GM19463 (cell line): ENCODE data around the gene LTBP3.
A peak's percentile ranks its signal among the peaks of the same experiment; 100 is the strongest.
"Not testable (repeated sequence)": the region's sequence is repeated elsewhere in the genome, so short reads cannot be mapped to it uniquely, and the experiment has no call there.

Experiments used
- ATAC-seq: cut with Tn5 transposase; IDR thresholded peaks from one replicate; pipeline ENCODE4 v1.9.1; 2021; ENCODE audit warnings: mild to moderate bottlenecking, moderate library complexity; ENCODE audit not compliant: unreplicated experiment

Gene LTBP3

GRCh38 chr11:65572356-65573051 lies 14.3 kb upstream of the LTBP3 start, which contains the start of gene FAM89B:
Gene FAM89B, plus strand, starts transcription at chr11:65572538. Its CDS starts 132 bp downstream, at chr11:65572670.
- no peak for ATAC-seq

GRCh38 chr11:65571940-65572339 lies 13.8 kb upstream of the LTBP3 start:
- no peak for ATAC-seq

- ATAC-seq, result no peak
Observed at GRCh38 chr11:65571420-65571819, 13.3 kb upstream of the LTBP3 start.

- ATAC-seq, result peak; percentile 63
Observed at GRCh38 chr11:65569973-65570918, 12.1 kb upstream of the LTBP3 start, which contains the start of gene ZNRD2. Gene ZNRD2, plus strand, starts transcription at chr11:65570477. Its CDS starts 15 bp downstream, at chr11:65570492.

- ATAC-seq, result no peak
Observed at GRCh38 chr11:65569164-65569972, 11.2 kb upstream of the LTBP3 start.

- no peak for ATAC-seq
Observed at GRCh38 chr11:65565624-65566453, 7.7 kb upstream of the LTBP3 start.

- not testable (repeated sequence) for ATAC-seq
Observed at GRCh38 chr11:65564879-65565559, 6.9 kb upstream of the LTBP3 start.

GRCh38 chr11:65563601-65564000 lies 5.4 kb upstream of the LTBP3 start:
- no peak for ATAC-seq

GRCh38 chr11:65562788-65563187 lies 4.6 kb upstream of the LTBP3 start:
- ATAC-seq, result no peak

- ATAC-seq, result no peak
Observed at GRCh38 chr11:65562020-65562419, 3.9 kb upstream of the LTBP3 start.

GRCh38 chr11:65560555-65561418 lies 2.6 kb upstream of the LTBP3 start:
- ATAC-seq, result no peak

GRCh38 chr11:65559951-65560537 lies 1.9 kb upstream of the LTBP3 start:
- ATAC-seq, result no peak

- ATAC-seq, result no peak
Observed at GRCh38 chr11:65559535-65559934, 1.4 kb upstream of the LTBP3 start.

- no peak for ATAC-seq
Observed at GRCh38 chr11:65558930-65559509, 861 bp upstream of the LTBP3 start.

- ATAC-seq, result no peak
Observed at GRCh38 chr11:65557280-65558001, 718 bp downstream of the LTBP3 start.

- no peak for ATAC-seq
Observed at GRCh38 chr11:65556470-65557279, 1.5 kb downstream of the LTBP3 start.
